Astrocyte (in vitro differentiated cells and primary cell): ENCODE data around the gene CYP3A4.

Source experiments
- CTCF ChIP-seq: IDR thresholded peaks from 2 replicates; pipeline ENCODE4 v1.5.1; 2011; ENCODE audit warnings: low read depth, mild to moderate bottlenecking, inconsistent platforms, low read length, moderate library complexity; ENCODE audit not compliant: insufficient read depth
- EZH2 ChIP-seq: IDR thresholded peaks from 2 replicates; pipeline ENCODE4 v1.6.1; 2012; ENCODE audit warnings: mild to moderate bottlenecking, low read length, inconsistent platforms; ENCODE audit not compliant: insufficient read depth

GRCh38 chr7:99733003-99733402 is 51.0 kb downstream of the CYP3A4 start:
- TF ChIP-seq CTCF (no peak), EZH2 (no peak)
